SU-DHL-6 (cell line): ENCODE data around the gene TRIB2.

Source experiments
- CTCF ChIP-seq: fragments of 200-600 bp; sonication (generic); IDR thresholded peaks from one replicate; pipeline ENCODE4 v1.5.1; 2017; ENCODE audit warnings: antibody characterized with exemption, mild to moderate bottlenecking, low read length, moderate library complexity; ENCODE audit not compliant: insufficient read depth, poor library complexity, severe bottlenecking
- EZH2phosphoT487 ChIP-seq: fragments of 200-600 bp; sonication (generic), shearing (Covaris generic); conservative IDR thresholded peaks from 2 replicates; pipeline ENCODE4 v1.6.1; 2018; ENCODE audit warnings: mild to moderate bottlenecking, antibody characterized with exemption, low read length, moderate library complexity, mixed read lengths

GRCh38 chr2:12708508-12709206, 8.1 kb upstream of the TRIB2 start:
- no peak for TF ChIP-seq CTCF
- TF ChIP-seq EZH2phosphoT487, result no peak
